A549 (cell line): ENCODE data around the gene NUB1. TPM values are rescaled to one million over a fixed set of nuclear protein-coding genes. Genes with fewer than 3 reads are reported as not detected.

Experiments
- ATAC-seq, 2 experiments: fragments of 200-7000 bp in 1 of 2; fragments of >200 bp in 1 of 2; cut with Nextera tagmentation in 1 of 2; cut with Tn5 transposase in 1 of 2; 3 replicates each; pipeline versions ENCODE4 v1.8.0 to v1.9.1; 2018 to 2020; ENCODE audit warnings: mild to moderate bottlenecking in 1 of 2, moderate library complexity in 1 of 2
- CTCF ChIA-PET: fragments of 300-600 bp; sonication (Branson Sonifier 250); formaldehyde crosslinking; extraction: SDS; loops from one replicate; lab custom pipeline; 2021; ENCODE audit warnings: antibody characterized with exemption, inconsistent platforms; lab: Yijun Ruan, JAX
- POLR2A ChIA-PET: fragments of 350-600 bp; formaldehyde crosslinking; extraction: SDS; loops from one replicate; lab custom pipeline; 2021; ENCODE audit warnings: antibody characterized with exemption, inconsistent platforms; lab: Yijun Ruan, JAX
- DNase-seq, 2 experiments: peaks; one replicate each; pipeline versions ENCODE4 v3.0.0 to v3.0.0-alpha.2; 2011 to 2016; ENCODE audit warnings: low read depth in 1 of 2, low spot score in 1 of 2
- FAIRE-seq: peaks from 2 replicates; lab custom pipeline; 2011; peaks lifted over from hg19 to GRCh38; lab: Jason Lieb, UNC
- H3K27ac ChIP-seq, 2 experiments: fragments of >200 bp; sonication (Bioruptor Twin); formaldehyde crosslinking; 3 replicates each; pipeline ENCODE4 v1.5.1; 2016 to 2017
- H3K4me1 ChIP-seq: fragments of >200 bp; sonication (Bioruptor Twin); formaldehyde crosslinking; 3 replicates; pipeline ENCODE4 v1.6.1; 2016
- H3K4me2 ChIP-seq: fragments of >200 bp; sonication (Bioruptor Twin); formaldehyde crosslinking; 3 replicates; pipeline ENCODE4 v1.6.1; 2016
- H3K4me3 ChIP-seq: fragments of >200 bp; sonication (Bioruptor Twin); formaldehyde crosslinking; 3 replicates; pipeline ENCODE4 v1.5.1; 2016
- H3K9me3 ChIP-seq: fragments of >200 bp; sonication (Bioruptor Twin); formaldehyde crosslinking; 3 replicates; pipeline ENCODE4 v1.6.1; 2016
- BHLHE40 ChIP-seq: IDR thresholded peaks from 2 replicates; pipeline ENCODE4 v1.6.1; 2012; ENCODE audit warnings: low read depth, low read length, inconsistent platforms
- CBX8 ChIP-seq: fragments of 200-600 bp; sonication (generic); IDR thresholded peaks from 2 replicates; pipeline ENCODE4 v1.6.1; 2016
- EHF ChIP-seq: fragments of 250-450 bp; sonication (Bioruptor Pico); IDR thresholded peaks from 2 replicates; pipeline ENCODE4 v1.5.0; 2020; ENCODE audit warnings: mild to moderate bottlenecking
- EP300 ChIP-seq, 2 experiments: fragments of >200 bp; sonication (Bioruptor Twin); formaldehyde crosslinking; IDR thresholded peaks; 2 replicates in 1 of 2; 3 replicates in 1 of 2; pipeline ENCODE4 v1.6.1; 2016 to 2017
- FOSB ChIP-seq: fragments of 250-450 bp; sonication (Bioruptor Pico); IDR thresholded peaks from 2 replicates; pipeline ENCODE4 v1.5.0; 2020; ENCODE audit warnings: mild to moderate bottlenecking, moderate library complexity
- FOSL2 ChIP-seq, 2 experiments: fragments of 450-650 bp in 1 of 2; fragments of >200 bp in 1 of 2; sonication (Bioruptor Twin) in 1 of 2; formaldehyde crosslinking; IDR thresholded peaks; 2 replicates each; pipeline versions ENCODE4 v1.5.0 to v1.6.1; 2016 to 2020; ENCODE audit warnings: mild to moderate bottlenecking in 1 of 2, moderate library complexity in 1 of 2
- FOXS1 ChIP-seq: fragments of 250-450 bp; sonication (Bioruptor Pico); IDR thresholded peaks from 2 replicates; pipeline ENCODE4 v1.5.0; 2020; ENCODE audit warnings: mild to moderate bottlenecking, moderate library complexity
- HDAC2 ChIP-seq: fragments of 200-600 bp; sonication (generic); IDR thresholded peaks from 2 replicates; pipeline ENCODE4 v1.6.1; 2016
- HEYL ChIP-seq: fragments of 250-450 bp; sonication (Bioruptor Pico); IDR thresholded peaks from 2 replicates; pipeline ENCODE4 v1.8.0; 2021; ENCODE audit warnings: mild to moderate bottlenecking, moderate library complexity
- JUN ChIP-seq, 2 experiments: fragments of >200 bp; sonication (Bioruptor Twin); formaldehyde crosslinking; IDR thresholded peaks; 2 replicates in 1 of 2; 3 replicates in 1 of 2; pipeline ENCODE4 v1.6.1; 2016 to 2017
- KDM5A ChIP-seq: fragments of 200-600 bp; sonication (generic); IDR thresholded peaks from 2 replicates; pipeline ENCODE4 v1.6.1; 2016; ENCODE audit warnings: antibody characterized with exemption, mild to moderate bottlenecking
- MAFK ChIP-seq: fragments of 450-650 bp; IDR thresholded peaks from 2 replicates; pipeline ENCODE4 v1.6.1; 2014; ENCODE audit not compliant: partially characterized antibody
- MAZ ChIP-seq: fragments of 150-350 bp; IDR thresholded peaks from 2 replicates; pipeline ENCODE4 v1.6.1; 2014; ENCODE audit warnings: antibody characterized with exemption, low read depth, low read length, borderline replicate concordance
- MYC ChIP-seq: IDR thresholded peaks from 2 replicates; pipeline ENCODE4 v1.6.1; 2012; ENCODE audit warnings: mild to moderate bottlenecking, inconsistent platforms, low read length, improper control_type of control experiment, borderline replicate concordance
- NPAS2 ChIP-seq: fragments of 250-450 bp; sonication (Bioruptor Pico); IDR thresholded peaks from 2 replicates; pipeline ENCODE4 v1.8.0; 2022; ENCODE audit warnings: mild to moderate bottlenecking, moderate library complexity, borderline replicate concordance
- NR3C1 ChIP-seq: fragments of >200 bp; sonication (Bioruptor Twin); formaldehyde crosslinking; IDR thresholded peaks from 3 replicates; pipeline ENCODE4 v1.6.1; 2017
- PHF8 ChIP-seq: fragments of 200-600 bp; sonication (generic); IDR thresholded peaks from 2 replicates; pipeline ENCODE4 v1.6.1; 2016; ENCODE audit warnings: low read depth, mild to moderate bottlenecking, antibody characterized with exemption, moderate library complexity, borderline replicate concordance
- RARB ChIP-seq: fragments of 250-450 bp; sonication (Bioruptor Pico); IDR thresholded peaks from 2 replicates; pipeline ENCODE4 v1.8.0; 2021; ENCODE audit warnings: mild to moderate bottlenecking, moderate library complexity
- RNF2 ChIP-seq: fragments of 200-600 bp; sonication (generic); IDR thresholded peaks from 2 replicates; pipeline ENCODE4 v1.6.1; 2016; ENCODE audit warnings: low read depth, mild to moderate bottlenecking, antibody characterized with exemption, moderate library complexity, borderline replicate concordance
- SREBF2 ChIP-seq: fragments of 450-650 bp; IDR thresholded peaks from 2 replicates; pipeline ENCODE4 v1.6.1; 2014; ENCODE audit warnings: mild to moderate bottlenecking, moderate library complexity
- TFCP2L1 ChIP-seq: fragments of 250-450 bp; sonication (Bioruptor Pico); IDR thresholded peaks from 2 replicates; pipeline ENCODE4 v1.5.0; 2021; ENCODE audit warnings: mild to moderate bottlenecking
- TP53 ChIP-seq: fragments of 250-450 bp; sonication (Bioruptor Pico); IDR thresholded peaks from 2 replicates; pipeline ENCODE4 v1.5.0; 2021; ENCODE audit warnings: mild to moderate bottlenecking, moderate library complexity
- WGBS: methylation state at CpG from one replicate; pipeline ENCODE4 v1.1.6; 2017; ENCODE audit errors: missing lambda C conversion rate; 5-methylcytosine and 5-hydroxymethylcytosine counted together
- polyA plus RNA-seq, 4 experiments: library from polyadenylated mRNA; depleted of rRNA in 3 of 4; stranded (reverse); fragments of >200 nt; fragmentation: RNase III in 1 of 4; extraction: RNeasy Plus Mini Kit Qiagen cat#74134 plus additional on column Dnase treatment in 1 of 4; gene quantifications; 2 replicates in 3 of 4; 3 replicates in 1 of 4; pipeline ENCODE4 v1.2.3, GENCODE V29; 2011 to 2017
- TF ChIP-seq, protein P1 (sequence below): fragments of >200 bp; sonication (Bioruptor Twin); formaldehyde crosslinking; IDR thresholded peaks from 3 replicates; pipeline ENCODE4 v1.5.1; 2016
- TF ChIP-seq, protein P2 (sequence below): fragments of 150-350 bp; IDR thresholded peaks from 2 replicates; pipeline ENCODE4 v1.6.1; 2014; ENCODE audit warnings: low read depth, mild to moderate bottlenecking, low read length
- TF ChIP-seq, protein P3 (sequence below): IDR thresholded peaks from 2 replicates; pipeline ENCODE4 v1.6.1; 2012; ENCODE audit warnings: low read depth, borderline replicate concordance
- TF ChIP-seq, protein P4 (sequence below): fragments of >200 bp; sonication (Bioruptor Twin); formaldehyde crosslinking; IDR thresholded peaks from 2 replicates; pipeline ENCODE4 v1.6.1; 2016
- TF ChIP-seq, protein P5 (sequence below): fragments of 450-650 bp; IDR thresholded peaks from 2 replicates; pipeline ENCODE4 v1.6.1; 2014; ENCODE audit warnings: antibody characterized with exemption

Gene NUB1
- polyA plus RNA-seq, 2 of the 4 experiments (the other 2 are of a cell fraction) = 45.0 to 105 TPM

DNA sequence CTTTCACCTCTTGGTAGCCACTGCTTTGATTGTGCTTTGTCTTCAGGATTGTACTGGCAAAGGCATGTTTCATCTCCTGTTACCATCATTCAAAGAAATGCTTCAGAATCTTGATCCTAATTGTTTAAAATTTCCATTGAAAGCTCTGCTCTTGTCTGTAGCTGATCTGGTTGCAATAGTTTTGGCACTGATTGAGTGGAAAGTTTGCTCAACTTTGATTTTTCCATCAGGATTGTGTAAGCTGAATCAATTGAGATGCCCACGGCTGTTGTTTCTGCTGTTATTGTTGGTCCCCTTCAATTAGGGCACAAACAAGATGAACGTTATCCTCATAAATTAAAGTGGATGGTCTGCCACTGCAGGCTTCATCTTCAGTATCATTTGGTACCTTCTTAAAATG is 14.6 kb upstream of the NUB1 start:
- CTCF ChIA-PET = interaction anchor here (0.7 to 9.3 kb wide), 5 partner anchors 11 to 121 kb away, joined by 3 to 62 read pairs (median 7); no protein-coding TSS in a partner anchor
- FAIRE-seq = no peak
- POLR2A ChIA-PET = interaction anchor here (1.2 kb wide), 1 partner anchor 15 kb away, joined by 10 read pairs; the partner anchor contains the start of gene NUB1

DNA sequence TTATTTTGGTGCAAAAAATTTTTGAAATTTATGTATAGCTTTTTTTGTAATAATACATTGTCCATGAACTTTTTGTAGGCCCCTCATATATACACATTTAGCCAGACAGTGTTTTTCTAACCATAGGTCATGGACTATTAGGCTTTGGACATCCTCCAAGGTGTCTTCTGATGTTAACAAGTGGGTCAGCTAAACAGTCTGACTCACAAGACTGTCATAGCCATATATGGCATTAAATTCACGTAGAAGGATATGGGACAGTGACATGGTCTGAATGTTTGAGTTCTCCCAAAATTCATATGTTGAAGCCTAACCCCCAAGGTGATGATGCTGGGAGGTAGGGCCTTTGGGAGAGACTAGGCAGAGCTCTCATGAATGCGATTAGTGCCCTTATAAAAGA is 14.0 kb upstream of the NUB1 start:
- DNase-seq = no peak
- Histone ChIP-seq H3K4me1 (no peaks in the 10 kb centered on the region), H3K4me2 (no peak overlapping the region), H3K9me3 (peaks cover 8% of the 10 kb centered on the region; the same call in 1 of the 3 replicates), H3K4me3 (no peak overlapping the region), H3K27ac (no peak overlapping the region)
- no peak for FAIRE-seq
- CTCF ChIA-PET = interaction anchor here (1.2 to 9.3 kb wide), 5 partner anchors 11 to 121 kb away, joined by 3 to 62 read pairs (median 7); partner anchors contain the start of gene NUB1
- TF ChIP-seq TP53 (CRISPR knock-in tag) (no peak), PHF8 (no peak), RARB (CRISPR knock-in tag) (no peak), BHLHE40 (no peak), MYC (no peak), JUN (IDR thresholded peaks at IDR 0.05) (no peak), EHF (CRISPR knock-in tag) (no peak), FOSL2 (IDR thresholded peaks at IDR 0.05) (no peak), FOSL2 (CRISPR knock-in tag; IDR thresholded peaks at IDR 0.05) (no peak), FOSB (CRISPR knock-in tag) (no peak), HEYL (no peak), RNF2 (no peak), NPAS2 (CRISPR knock-in tag) (no peak), CBX8 (no peak), KDM5A (no peak), FOXS1 (CRISPR knock-in tag) (no peak)
- TF ChIP-seq, protein P1, sequence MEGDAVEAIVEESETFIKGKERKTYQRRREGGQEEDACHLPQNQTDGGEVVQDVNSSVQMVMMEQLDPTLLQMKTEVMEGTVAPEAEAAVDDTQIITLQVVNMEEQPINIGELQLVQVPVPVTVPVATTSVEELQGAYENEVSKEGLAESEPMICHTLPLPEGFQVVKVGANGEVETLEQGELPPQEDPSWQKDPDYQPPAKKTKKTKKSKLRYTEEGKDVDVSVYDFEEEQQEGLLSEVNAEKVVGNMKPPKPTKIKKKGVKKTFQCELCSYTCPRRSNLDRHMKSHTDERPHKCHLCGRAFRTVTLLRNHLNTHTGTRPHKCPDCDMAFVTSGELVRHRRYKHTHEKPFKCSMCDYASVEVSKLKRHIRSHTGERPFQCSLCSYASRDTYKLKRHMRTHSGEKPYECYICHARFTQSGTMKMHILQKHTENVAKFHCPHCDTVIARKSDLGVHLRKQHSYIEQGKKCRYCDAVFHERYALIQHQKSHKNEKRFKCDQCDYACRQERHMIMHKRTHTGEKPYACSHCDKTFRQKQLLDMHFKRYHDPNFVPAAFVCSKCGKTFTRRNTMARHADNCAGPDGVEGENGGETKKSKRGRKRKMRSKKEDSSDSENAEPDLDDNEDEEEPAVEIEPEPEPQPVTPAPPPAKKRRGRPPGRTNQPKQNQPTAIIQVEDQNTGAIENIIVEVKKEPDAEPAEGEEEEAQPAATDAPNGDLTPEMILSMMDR = no peak
- TF ChIP-seq, protein P2, sequence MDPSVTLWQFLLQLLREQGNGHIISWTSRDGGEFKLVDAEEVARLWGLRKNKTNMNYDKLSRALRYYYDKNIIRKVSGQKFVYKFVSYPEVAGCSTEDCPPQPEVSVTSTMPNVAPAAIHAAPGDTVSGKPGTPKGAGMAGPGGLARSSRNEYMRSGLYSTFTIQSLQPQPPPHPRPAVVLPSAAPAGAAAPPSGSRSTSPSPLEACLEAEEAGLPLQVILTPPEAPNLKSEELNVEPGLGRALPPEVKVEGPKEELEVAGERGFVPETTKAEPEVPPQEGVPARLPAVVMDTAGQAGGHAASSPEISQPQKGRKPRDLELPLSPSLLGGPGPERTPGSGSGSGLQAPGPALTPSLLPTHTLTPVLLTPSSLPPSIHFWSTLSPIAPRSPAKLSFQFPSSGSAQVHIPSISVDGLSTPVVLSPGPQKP = no peak
- TF ChIP-seq, protein P3, sequence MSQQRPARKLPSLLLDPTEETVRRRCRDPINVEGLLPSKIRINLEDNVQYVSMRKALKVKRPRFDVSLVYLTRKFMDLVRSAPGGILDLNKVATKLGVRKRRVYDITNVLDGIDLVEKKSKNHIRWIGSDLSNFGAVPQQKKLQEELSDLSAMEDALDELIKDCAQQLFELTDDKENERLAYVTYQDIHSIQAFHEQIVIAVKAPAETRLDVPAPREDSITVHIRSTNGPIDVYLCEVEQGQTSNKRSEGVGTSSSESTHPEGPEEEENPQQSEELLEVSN = no peak
- TF ChIP-seq, protein P4, sequence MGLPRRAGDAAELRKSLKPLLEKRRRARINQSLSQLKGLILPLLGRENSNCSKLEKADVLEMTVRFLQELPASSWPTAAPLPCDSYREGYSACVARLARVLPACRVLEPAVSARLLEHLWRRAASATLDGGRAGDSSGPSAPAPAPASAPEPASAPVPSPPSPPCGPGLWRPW = no peak
- 13% methylated on average over 2 of the region's 2 CpGs for WGBS
- no peak for ATAC-seq
- POLR2A ChIA-PET = interaction anchor here (1.2 kb wide), 1 partner anchor 14 kb away, joined by 10 read pairs; the partner anchor contains the start of gene NUB1

More for the DNA sequence above, 14.6 kb upstream of the NUB1 start:
- Histone ChIP-seq H3K4me2 (no peak overlapping the region), H3K27ac (no peak overlapping the region), H3K4me3 (no peak overlapping the region), H3K4me1 (no peaks in the 10 kb centered on the region), H3K9me3 (peaks cover 8% of the 10 kb centered on the region; the same call in 1 of the 3 replicates)
- ATAC-seq (no peak), DNase-seq (no peak)
- WGBS = 47% methylated on average over 2 of the region's 2 CpGs
- TF ChIP-seq CBX8 = no peak

DNA sequence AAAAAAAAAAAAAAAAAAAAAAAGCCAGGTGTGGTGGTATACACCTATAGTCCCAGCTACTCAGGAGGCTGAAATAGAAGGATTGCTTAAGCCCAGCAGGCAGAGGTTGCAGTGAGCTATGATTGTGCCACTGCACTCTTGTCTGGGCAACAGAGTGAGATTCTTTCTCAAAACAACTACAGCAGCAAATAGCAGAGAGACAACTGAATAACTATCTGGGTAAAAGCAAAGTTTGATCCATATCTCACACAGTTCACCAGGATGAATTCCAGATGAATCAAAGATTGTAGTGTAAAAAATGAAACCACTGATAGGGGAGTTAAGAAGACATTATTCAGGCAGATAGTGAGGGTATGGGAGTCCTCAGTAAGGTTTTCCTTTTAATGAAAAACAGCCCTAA is 11.4 kb upstream of the NUB1 start:
- POLR2A ChIA-PET = no interaction called here
- no peak for TF ChIP-seq EP300 (IDR thresholded peaks at IDR 0.05)
- no peak for TF ChIP-seq HDAC2
- TF ChIP-seq CBX8 = no peak
- no peak for TF ChIP-seq NR3C1
- TF ChIP-seq, protein P5, sequence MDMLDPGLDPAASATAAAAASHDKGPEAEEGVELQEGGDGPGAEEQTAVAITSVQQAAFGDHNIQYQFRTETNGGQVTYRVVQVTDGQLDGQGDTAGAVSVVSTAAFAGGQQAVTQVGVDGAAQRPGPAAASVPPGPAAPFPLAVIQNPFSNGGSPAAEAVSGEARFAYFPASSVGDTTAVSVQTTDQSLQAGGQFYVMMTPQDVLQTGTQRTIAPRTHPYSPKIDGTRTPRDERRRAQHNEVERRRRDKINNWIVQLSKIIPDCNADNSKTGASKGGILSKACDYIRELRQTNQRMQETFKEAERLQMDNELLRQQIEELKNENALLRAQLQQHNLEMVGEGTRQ = no peak
- no peak for TF ChIP-seq MAZ
- no peak for TF ChIP-seq MAFK
- no peak for TF ChIP-seq SREBF2
- TF ChIP-seq TFCP2L1 (CRISPR knock-in tag) = no peak
- TF ChIP-seq, protein P2 = no peak
- TF ChIP-seq PHF8 = no peak
- TF ChIP-seq HEYL = no peak
- H3K27ac ChIP-seq = no peak overlapping the region
- no peak overlapping the region for H3K4me3 ChIP-seq
- no peak for DNase-seq
- no peak for ATAC-seq
- no peak overlapping the region for H3K4me2 ChIP-seq
- H3K9me3 ChIP-seq = peaks cover 8% of the 10 kb centered on the region; the same call in 1 of the 3 replicates
- H3K4me1 ChIP-seq = no peaks in the 10 kb centered on the region
- CTCF ChIA-PET = interaction anchor here (1.4 to 9.3 kb wide), 3 partner anchors 9 to 21 kb away, joined by 5 to 61 read pairs (median 44); no protein-coding TSS in a partner anchor
- no peak for FAIRE-seq
